GM12875 (cell line): ENCODE results near the gene IGFBP6.

ENCODE experiments used
- H3K4me3 ChIP-seq: one replicate; pipeline ENCODE4 v1.5.1; 2011; ENCODE audit warnings: low read depth, low read length, control low read depth
- TF ChIP-seq, protein P1 (sequence below): IDR thresholded peaks from 2 replicates; pipeline ENCODE4 v1.5.1; 2011; ENCODE audit warnings: low read depth, mild to moderate bottlenecking, control low read depth, inconsistent platforms, low read length, moderate library complexity, borderline replicate concordance; ENCODE audit not compliant: insufficient read depth

The IGFBP6 gene

DNA sequence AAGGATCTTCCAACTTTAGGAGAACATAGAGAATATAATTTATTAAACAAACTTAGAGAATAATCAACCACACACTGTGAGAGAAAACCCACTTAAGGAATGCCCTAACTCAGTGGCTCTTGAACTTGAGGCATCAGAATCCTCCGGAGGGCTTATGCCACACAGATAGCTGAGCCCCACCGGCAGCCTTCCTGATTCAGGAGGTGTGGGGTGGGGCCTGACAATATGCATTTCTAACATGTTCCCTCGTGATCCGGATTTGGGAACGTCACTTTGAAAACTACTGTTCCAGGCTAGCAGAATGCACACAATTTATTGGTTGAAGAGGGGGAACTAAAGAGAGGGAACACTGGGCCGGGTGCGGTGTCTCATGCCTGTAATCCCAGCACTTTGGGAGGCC, 3.8 kb downstream of the IGFBP6 start:
- no peak overlapping the region for H3K4me3 ChIP-seq
- TF ChIP-seq, protein P1, sequence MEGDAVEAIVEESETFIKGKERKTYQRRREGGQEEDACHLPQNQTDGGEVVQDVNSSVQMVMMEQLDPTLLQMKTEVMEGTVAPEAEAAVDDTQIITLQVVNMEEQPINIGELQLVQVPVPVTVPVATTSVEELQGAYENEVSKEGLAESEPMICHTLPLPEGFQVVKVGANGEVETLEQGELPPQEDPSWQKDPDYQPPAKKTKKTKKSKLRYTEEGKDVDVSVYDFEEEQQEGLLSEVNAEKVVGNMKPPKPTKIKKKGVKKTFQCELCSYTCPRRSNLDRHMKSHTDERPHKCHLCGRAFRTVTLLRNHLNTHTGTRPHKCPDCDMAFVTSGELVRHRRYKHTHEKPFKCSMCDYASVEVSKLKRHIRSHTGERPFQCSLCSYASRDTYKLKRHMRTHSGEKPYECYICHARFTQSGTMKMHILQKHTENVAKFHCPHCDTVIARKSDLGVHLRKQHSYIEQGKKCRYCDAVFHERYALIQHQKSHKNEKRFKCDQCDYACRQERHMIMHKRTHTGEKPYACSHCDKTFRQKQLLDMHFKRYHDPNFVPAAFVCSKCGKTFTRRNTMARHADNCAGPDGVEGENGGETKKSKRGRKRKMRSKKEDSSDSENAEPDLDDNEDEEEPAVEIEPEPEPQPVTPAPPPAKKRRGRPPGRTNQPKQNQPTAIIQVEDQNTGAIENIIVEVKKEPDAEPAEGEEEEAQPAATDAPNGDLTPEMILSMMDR, result no peak

DNA sequence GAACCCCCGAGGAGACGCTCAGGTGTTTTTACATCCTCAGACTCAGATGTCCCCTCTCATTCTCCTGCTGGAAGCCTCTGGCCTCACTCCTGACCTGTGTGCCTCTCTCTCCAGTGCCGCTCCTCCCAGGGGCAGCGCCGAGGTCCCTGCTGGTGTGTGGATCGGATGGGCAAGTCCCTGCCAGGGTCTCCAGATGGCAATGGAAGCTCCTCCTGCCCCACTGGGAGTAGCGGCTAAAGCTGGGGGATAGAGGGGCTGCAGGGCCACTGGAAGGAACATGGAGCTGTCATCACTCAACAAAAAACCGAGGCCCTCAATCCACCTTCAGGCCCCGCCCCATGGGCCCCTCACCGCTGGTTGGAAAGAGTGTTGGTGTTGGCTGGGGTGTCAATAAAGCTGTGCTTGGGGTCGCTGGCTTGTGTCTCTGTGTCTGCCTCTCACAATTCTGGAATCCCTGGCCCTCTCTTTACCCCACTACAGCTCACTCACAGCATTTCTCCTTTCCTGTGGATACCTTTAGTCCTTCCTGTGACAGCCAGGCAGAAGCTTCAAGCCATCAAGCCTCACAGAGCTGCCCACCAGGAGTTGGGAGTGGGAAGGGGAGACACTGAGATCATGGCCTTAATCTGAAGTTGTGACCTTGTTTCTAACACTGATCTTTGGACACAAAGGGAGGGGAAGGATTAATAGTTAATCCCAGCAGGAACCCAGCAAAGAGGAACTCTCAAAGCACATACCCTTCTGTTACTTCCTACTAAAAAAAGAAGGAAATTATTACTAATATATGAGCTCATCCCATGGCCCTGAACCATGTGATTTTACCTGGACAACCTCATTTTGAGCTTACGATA, 4.7 kb downstream of the IGFBP6 start:
- TF ChIP-seq, protein P1, result no peak
- H3K4me3 ChIP-seq, result no peak overlapping the region

DNA sequence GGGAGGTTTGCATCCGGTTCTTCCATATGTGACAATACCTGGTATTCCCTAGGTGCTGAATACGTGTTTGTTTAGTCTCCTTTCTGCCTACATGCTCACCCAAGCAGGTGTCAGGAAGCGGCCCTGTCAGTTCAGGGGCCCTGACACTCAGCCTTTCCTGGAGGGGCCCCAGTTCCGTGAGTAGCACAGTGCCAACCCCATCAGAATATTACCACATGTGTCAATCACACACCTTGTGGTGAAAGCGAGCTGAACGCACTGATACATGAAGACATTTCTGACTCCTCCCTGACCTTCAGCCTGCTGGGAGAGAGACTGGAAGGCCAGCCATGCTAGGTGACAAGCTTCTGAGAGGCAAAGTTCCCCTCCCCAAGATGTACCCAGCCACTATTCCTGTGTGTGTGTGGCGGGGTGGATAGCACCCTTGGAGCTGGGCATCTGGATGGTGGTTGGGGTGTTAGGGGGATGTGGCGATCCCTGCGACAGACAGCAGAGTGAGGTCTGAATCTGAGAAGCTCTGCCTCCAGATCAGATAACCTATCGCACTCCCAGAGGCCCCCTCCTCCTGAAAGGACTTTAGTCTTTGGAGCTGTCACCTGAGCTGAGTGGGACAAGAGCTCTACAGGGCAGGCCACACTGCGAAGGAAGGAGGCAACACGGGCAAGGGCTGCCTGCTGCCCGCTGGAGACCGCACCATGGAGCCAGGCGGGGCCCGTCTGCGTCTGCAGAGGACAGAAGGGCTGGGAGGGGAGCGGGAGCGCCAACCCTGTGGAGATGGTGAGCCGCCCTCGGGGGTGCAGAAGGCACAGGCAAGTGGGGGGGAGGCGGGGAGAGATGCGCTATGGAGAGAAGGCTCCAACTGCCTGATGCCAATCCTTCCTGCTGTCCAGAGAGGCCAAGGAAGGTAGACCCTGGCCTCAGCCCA, 5.7 kb downstream of the IGFBP6 start, which contains the start of gene SOAT2:
Gene SOAT2, plus strand, starts transcription at position 604 of the 925 bp plus-strand sequence. Its CDS starts 92 bp downstream, at position 696.
- TF ChIP-seq, protein P1, result no peak

DNA sequence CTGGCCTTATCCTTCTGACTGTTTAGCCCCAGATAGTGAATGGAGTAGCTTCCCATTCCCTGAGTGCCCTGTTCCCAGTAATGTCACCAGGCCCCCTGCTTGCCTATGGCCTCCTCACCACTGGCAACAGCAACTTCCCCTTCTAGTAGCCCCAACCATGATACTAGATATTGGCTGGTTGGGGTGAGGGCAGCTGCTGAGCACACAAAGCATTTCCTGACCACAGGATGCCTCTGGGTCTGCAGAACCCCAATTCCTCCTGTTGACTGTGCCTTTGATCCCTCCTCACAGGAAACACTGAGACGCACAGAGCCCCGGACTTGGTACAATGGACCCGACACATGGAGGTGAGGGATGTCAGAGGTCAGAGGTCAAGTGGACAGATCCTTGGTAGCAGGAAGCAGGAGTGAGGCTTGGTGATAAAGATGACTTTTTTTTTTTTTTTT, 6.4 kb downstream of the IGFBP6 start:
- TF ChIP-seq, protein P1, result no peak
- no peak overlapping the region for H3K4me3 ChIP-seq

More for the DNA sequence above, 5.7 kb downstream of the IGFBP6 start, which contains the start of gene SOAT2:
- H3K4me3 ChIP-seq, result no peak within 1 kb of the TSS

DNA sequence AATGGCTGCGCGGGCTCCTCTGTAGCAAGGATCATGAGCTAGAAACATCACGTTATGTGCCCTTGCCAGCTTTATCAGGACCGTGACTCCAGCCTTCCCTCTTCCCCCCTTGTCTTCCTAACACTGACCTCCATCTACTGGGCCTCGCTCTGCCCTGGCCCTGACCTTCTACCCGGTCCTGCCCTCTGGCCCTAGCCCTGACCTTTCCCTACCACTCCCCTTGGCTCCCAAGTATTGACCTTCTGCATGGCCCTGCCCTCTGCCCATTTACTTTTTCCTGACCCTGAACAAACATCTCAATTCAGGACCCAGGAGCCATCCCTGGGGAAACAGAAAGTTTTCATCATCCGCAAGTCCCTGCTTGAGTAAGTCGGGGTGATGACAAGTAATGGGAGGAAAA, 7.8 kb downstream of the IGFBP6 start:
- TF ChIP-seq, protein P1, result no peak
- H3K4me3 ChIP-seq, result no peak overlapping the region

DNA sequence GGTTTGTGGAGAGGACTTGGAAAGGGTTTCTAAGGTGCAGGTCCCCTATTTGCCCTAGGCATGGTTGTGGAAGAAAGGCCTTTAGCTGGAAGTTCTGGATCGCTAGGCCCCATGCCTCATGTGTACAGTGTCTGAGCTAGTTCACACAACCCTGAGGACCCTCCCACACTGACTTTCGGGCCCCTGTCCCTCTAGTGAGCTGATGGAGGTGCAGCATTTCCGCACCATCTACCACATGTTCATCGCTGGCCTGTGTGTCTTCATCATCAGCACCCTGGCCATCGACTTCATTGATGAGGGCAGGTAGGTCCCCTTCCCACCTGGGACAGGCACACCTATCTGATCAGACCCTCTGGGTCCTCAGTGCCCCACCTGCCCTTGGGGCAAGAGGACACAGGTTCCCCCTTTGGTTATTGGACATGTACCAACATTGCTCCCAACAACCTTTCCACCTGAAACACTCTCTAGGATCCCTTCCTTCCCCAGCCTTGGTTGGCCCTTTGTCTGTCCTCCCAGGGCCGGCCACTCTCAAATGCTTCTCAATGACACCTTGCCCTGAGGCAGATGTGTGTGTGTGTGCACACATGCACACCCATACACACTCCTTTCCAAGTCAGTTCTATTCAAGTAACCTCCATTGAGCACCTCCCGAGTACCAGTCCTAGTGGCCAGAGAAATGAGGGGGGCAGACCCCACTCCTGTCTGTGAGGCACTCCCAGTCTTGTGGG, 8.4 kb downstream of the IGFBP6 start:
- no peak overlapping the region for H3K4me3 ChIP-seq
- TF ChIP-seq, protein P1, result no peak
